GM19043 (cell line): ENCODE results near the gene OLA1.

Experiments
- ATAC-seq: cut with Tn5 transposase; IDR thresholded peaks from one replicate; pipeline ENCODE4 v1.9.1; 2021; ENCODE audit warnings: low read depth; ENCODE audit not compliant: unreplicated experiment

OLA1 gene

DNA sequence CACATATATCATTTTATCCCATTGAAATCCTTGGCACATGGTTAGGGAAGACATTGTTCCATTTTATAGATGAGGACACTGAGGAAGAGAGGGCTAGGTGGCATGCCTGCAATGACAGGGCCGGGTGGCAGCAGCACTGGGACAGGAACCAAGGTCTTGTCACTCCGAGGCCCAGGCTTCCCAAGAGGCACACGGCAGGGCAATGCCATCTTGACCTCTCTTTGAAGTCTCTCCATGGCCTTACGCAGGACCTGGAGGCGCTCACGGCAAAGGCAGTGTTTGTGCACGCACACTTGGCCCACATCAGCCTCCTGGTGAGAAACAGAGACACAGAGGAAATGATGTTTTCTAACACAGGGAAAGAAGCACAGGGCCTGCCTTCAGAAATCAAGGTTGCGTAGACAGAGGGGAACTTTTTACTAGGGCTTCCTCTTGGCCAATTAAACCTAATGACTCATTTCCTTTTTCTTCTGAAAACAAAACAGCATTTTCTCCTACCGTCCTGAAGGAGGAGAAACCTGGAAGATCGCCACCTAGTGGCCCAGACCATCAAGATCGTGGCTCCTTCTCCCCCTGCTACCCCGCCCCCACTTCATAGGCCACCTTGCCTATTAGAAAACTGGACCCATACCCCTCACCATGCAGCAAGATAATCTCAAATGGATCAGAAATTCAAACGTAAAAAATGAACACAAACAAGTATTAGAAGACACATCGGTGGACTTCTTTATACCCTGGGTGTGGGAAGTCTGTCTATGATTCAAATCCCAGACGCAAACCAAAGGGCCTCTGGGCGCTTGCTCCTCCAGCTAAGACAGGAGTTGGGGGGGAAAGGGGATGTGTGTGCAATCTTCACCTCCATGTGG, 208.5 kb downstream of the OLA1 start:
- peak; percentile 94 for ATAC-seq

DNA sequence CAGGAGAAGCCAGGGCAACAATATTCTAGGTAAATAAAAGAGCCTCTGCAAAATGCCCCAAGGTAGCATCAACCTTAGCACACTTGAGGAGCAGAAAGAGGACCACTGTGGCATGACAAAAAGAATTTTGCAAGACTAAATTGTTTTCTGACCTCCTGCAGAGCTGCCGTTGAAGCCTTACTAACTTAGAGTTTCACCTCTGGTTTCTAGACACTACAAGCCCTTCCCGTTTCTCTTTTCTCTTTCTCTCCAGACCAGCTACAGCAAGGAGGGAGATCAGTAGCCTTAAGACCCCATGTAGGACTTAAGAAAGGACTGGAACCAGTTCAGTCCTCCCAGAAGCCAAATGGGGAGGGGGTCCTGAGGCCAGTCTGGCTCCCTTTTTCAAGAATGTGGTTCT, 209.9 kb downstream of the OLA1 start:
- ATAC-seq = no peak

DNA sequence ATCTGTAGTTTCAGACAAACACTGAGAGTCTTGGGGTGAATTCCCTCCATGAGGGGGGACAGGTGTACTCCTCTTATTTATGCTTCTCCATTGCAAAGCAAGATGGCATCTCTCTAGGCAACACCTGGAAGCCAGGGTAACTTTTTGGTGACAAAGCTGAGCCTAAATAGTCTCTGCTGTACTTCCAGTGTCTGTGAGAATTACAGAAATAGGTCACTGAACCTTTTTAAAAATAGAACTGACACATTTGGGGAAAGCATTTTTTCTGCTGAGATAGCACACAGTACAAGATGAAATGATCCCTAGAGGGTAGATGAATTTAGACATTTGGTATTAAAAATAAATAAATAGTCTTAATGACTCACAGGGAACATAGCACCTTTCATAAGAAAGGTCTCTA, 211.5 kb downstream of the OLA1 start:
- no peak for ATAC-seq

DNA sequence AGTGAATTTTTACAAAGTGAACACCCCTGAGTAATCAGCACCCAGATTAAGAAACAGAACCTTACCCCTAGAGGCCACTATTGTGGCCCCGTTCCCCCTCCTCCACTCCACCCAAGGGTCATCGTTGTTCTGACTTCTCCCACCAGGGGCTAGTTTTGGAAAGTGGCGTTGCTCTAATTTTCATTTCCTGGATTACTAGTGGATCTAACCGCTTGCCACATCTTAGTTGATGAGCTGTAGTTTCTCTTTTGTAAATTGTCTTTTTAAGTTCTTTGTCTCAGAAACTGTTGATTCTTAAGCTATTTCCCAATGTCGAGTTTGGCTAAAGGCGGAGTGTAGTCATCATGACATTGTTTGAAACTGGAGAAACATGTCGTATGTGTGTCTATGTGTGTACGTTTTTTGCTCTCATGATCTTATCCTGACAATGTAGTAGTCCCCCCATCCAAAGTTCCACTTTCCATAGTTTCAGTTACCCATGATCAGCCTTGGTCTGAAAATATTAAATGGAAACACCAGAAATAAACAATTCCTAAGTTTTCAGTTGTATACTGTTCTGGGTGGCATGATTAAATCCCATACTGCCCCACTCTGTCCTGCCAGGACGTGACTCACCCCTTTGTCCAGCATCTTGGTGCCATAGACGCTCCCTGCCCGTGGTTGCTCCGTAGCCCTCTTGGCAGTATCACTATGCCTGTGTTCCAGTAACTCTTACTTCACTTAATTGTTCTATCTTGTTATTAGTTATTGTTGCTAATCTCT, 212.2 kb downstream of the OLA1 start:
- no peak for ATAC-seq

GRCh38 chr2:174035117-174035635, 213.2 kb downstream of the OLA1 start:
- no peak for ATAC-seq

DNA sequence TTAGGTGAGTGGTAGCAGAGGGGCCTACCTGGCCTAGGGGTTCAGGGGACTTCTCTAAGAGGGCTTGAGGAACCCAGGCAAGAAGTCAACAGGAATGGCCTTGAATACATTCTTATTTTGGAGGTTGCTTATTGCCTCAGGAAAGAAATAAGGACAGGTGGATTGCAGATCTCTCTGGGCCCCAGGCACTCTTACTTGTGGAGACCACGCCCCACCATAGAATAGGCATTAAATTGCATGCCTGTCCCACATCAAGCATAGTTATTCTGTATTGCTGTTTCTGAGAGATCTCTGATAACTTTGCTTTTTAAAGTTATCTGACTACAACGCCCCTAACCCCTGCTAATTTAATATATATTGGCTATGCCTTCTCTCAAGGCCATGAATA, 215.2 kb downstream of the OLA1 start:
- no peak for ATAC-seq

DNA sequence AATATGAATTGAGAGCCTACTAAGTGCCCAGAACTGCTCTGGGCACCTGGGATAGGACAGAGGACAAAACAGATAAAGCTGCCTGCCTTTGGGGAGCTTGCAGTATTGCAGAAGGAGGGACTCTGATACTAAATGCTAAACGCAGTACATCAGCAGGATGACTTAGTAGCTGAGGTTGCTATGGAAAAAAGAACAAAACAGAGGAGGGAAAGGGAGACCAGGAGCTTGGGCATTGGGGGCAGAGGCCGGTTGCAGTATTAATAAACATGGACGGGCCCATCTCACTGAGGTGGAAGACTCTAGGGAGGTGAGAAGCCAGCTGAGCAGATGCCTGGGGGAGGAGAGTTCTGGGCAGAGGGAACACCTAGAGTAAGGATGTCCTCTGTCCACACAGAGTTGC, 217.1 kb downstream of the OLA1 start:
- ATAC-seq = no peak

DNA sequence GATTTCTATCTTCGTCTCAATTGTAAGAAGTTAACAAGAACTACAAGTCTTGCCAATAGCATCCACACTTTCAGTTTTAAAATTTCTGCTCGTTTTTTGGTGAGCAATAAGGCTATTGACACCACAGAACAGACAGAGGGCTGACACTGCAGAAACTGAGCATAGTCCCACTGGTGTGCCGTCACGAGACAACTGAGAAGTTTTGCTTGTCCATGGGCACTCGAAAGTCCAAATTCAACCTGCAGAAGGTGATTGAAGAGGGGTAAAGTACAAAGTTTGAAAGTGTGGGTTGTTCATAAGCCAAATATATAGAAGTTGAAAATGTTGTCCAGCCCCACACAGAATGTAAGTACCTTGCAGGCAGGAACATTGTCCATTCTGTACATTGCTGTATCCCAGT, 219.4 kb downstream of the OLA1 start:
- ATAC-seq = no peak

DNA sequence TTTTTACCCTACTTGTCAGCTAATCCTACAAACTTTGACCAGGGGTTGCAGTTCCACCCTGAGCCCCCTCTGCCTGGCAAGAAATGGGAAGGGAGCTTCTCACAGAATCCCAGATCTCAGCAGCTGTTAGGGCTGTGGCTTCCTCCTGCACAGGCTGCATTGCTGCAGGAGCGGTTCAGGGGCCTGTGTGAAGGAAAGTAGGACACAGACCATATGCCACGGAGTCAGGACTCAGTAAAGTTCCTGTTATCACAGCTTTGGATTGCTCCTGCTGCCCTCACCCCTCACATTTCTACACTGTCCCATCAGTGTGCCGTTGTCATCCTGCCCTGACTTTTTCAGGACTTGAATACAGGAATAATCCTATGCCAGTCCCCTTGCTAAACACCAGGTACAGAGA, 220.4 kb downstream of the OLA1 start:
- ATAC-seq = no peak

GRCh38 chr2:174026122-174026845, 222.0 kb downstream of the OLA1 start:
- no peak for ATAC-seq

DNA sequence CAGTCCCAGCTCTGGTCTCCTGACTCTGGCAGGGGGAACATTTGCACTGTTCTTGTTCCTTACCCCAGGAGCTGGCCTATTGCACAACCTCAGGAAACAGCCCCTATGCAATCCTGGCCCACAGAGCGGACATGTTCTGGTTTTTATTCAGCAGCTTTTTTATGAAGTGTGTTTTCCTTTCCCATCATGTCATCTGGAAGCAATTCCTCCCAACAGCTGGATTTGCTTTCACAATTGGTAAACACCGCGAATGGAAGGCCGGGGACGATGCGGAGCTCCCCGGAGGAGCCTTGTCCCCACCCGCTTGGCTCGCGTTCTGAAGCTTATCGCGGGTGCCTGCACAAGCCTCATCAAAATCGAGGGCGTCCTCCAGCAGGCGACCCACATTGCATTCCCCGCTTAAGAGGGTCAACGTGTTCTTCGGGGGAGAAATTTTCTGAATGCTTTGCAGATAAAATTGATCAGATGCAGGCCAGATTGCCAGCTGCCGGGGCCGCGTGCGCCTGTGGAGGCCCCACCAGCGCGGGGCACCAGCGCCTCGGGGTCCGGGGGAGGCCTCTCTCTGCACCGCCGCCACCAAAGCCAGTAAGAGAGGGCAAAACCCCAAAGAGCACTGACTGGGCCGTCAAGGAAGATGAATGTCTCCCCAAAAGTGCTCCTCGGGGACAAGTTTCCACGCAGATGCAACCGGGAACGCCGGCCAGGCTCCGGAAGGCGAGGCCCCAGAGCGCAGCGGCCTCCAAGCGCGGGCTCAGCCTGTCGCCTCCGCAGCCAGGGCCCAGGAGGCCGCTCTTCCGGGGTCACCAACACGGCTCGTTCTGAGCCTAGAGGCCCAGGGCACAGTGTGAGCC, 222.8 kb downstream of the OLA1 start:
- ATAC-seq = no peak

DNA sequence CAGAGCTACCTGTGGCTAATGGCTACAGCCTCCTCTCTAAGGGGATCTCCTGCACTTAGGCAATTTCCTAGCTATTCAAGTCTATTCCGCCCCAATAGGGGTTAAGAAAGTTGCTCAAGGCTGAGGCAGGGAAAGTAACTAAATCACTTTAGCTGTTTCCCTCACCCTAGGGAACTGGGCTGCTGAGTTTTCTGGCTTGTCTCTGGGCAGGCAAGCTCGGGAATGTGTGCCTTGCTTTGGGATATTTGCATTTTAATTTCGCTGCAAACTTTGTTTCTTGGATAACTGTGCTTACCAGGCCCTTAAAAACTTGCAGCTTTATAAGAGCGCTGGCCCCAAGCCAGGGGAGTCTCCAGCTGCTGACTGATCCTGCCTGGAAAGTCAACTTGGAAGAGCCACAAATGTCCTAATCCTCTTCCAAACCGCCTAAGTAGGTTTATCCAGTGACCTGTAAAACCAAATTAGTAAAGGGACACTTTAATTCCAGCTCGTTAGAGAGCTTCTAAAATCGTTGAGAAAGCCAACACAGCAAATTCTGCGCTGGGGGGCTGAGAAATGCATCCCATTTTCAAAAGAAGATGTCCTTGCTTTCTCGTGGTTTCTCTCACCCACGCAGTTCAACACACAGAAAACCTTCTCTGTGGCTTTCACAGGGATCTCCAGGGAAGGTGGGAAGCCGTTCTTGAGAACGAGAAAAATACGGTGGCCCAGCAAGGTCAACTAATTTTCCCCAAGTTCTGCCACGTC, 223.6 kb downstream of the OLA1 start:
- ATAC-seq = no peak

GRCh38 chr2:174023591-174024523, 224.5 kb downstream of the OLA1 start:
- no peak for ATAC-seq
